Adrenal gland (tissue), 5 donors: ENCODE measurements around the gene TRPV3.

Experiments
- CTCF ChIP-seq, 6 experiments: fragments of 450-650 bp in 4 of 6; fragments of 200-600 bp in 2 of 6; sonication (generic) in 1 of 6; IDR thresholded peaks; 1 replicate in 5 of 6; 2 replicates in 1 of 6; pipeline versions ENCODE4 v1.5.1 to v1.8.0; 2016 to 2021; ENCODE audit warnings: antibody characterized with exemption in 6 of 6, mild to moderate bottlenecking in 2 of 6, moderate library complexity in 1 of 6
- POLR2A ChIP-seq, 2 donors: fragments of 450-650 bp; IDR thresholded peaks; one replicate each; pipeline ENCODE4 v1.6.1; 2017; ENCODE audit warnings: antibody characterized with exemption in 2 of 2, mild to moderate bottlenecking in 2 of 2, moderate library complexity in 1 of 2
- donor health status: DM: no; HTN: no; CAD: no.

- TF ChIP-seq CTCF (IDR thresholded peaks at IDR 0.05) (no peak), POLR2A (IDR thresholded peaks at IDR 0.05) (no peak)
Observed at GRCh38 chr17:3596804-3597464, 39.3 kb upstream of the TRPV3 start.
